ENCODE measurements around the gene CHSY3. TPM values are rescaled to one million over a fixed set of nuclear protein-coding genes. Genes with fewer than 3 reads are reported as not detected.

The CHSY3 gene
- total and polyA plus RNA-seq, 2 donors (not counting 1 experiment from before 2014, with no cell fraction given), result 0.51 to 0.99 TPM

DNA sequence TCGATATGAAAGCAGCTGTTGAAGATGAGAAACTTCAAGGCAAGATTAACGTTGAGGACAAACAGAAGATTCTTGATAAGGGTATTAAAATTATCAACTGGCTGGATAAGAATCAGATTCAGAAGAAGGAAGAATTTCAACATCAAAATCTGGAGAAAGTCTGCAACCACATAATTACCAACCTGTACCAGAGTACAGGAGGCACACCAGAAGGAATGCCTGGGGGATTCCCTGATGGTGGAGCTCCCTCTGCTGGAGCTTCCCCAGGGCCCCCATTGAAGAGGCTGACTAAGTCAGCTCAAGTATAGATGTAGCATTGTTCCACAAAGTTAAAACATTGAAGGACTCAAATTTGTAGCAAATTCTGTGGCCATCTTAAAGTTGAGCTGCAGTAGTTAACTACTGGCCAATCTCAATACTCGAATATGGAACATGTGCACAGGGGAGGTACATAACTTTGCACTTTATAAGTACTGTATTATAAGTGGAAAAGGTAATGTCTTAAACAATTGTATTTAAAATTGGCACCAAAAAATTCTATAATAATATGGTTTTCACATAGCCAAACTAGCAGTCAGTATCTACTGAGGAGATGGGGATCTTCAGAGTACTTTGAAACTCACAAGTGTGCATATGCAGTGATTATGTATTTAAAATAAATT is 237.5 kb downstream of the CHSY3 start:
- no peaks in the 10 kb centered on the region for H4K20me1 ChIP-seq (ENCODE audit: control insufficient read depth, extremely low read depth, insufficient read depth, low read length)
- no peak overlapping the region for H3K9ac ChIP-seq (ENCODE audit: insufficient read depth, low read length)
- H3K27ac ChIP-seq (ENCODE audit: insufficient read depth, low read length), result no peak overlapping the region
- no peaks in the 10 kb centered on the region for H3K36me3 ChIP-seq (ENCODE audit: control insufficient read depth, insufficient read depth, low read length)
- H3K4me3 ChIP-seq (replicated peaks in 1 of 4; ENCODE audit: control extremely low read depth in 1 of 4, insufficient read depth in 1 of 4, low read depth in 3 of 4, low read length in 4 of 4), result no peak overlapping the region
- no peaks in the 10 kb centered on the region for H3K9me3 ChIP-seq (ENCODE audit: control insufficient read depth, insufficient read depth, low read depth, low read length)
- peak; percentile 32 to 42 for DNase-seq (ENCODE audit: low read depth in 2 of 2)
- H2AFZ ChIP-seq (ENCODE audit: low read length), result no peak overlapping the region
- no peak overlapping the region for H3K4me2 ChIP-seq (ENCODE audit: extremely low read depth, insufficient read depth, low read length)
- no peaks in the 10 kb centered on the region for H3K4me1 ChIP-seq (ENCODE audit: control insufficient read depth, extremely low read depth, insufficient read depth, low read length)
- H3K79me2 ChIP-seq (ENCODE audit: control insufficient read depth, insufficient read depth, low read length), result no peaks in the 10 kb centered on the region
- no peak for TF ChIP-seq EZH2 (IDR thresholded peaks at IDR 0.05; ENCODE audit: low read length, missing control alignments)
- TF ChIP-seq, protein P1, sequence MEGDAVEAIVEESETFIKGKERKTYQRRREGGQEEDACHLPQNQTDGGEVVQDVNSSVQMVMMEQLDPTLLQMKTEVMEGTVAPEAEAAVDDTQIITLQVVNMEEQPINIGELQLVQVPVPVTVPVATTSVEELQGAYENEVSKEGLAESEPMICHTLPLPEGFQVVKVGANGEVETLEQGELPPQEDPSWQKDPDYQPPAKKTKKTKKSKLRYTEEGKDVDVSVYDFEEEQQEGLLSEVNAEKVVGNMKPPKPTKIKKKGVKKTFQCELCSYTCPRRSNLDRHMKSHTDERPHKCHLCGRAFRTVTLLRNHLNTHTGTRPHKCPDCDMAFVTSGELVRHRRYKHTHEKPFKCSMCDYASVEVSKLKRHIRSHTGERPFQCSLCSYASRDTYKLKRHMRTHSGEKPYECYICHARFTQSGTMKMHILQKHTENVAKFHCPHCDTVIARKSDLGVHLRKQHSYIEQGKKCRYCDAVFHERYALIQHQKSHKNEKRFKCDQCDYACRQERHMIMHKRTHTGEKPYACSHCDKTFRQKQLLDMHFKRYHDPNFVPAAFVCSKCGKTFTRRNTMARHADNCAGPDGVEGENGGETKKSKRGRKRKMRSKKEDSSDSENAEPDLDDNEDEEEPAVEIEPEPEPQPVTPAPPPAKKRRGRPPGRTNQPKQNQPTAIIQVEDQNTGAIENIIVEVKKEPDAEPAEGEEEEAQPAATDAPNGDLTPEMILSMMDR (conservative IDR thresholded peaks at IDR 0.05 in 1 of 2, IDR thresholded peaks at IDR 0.05 in 1 of 2; ENCODE audit: low read depth in 1 of 2, low read length in 2 of 2), result peak; percentile 30 to 76
- H3K27me3 ChIP-seq (ENCODE audit: control insufficient read depth, insufficient read depth, low read length), result no peaks in the 10 kb centered on the region

DNA sequence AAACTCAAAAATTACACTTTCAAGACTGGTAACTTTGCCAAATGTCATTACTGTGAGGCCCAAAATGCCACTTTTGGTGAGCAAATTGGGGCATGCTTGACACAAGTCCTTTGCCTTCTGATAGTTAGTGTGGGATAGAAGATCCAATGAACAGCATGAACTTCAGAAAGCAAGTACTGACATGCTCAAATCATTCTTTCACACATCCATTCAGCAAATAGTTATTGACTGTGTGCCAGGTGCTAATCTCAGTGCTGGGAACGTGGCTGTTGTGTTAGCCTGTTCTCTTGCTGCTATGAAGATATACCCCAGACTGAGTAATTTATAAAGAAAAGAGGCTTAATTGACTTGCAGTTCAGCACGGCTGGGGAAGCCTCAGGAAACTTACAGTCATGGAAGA is 247.0 kb downstream of the CHSY3 start:
- H3K4me2 ChIP-seq (ENCODE audit: extremely low read depth, insufficient read depth, low read length), result no peak overlapping the region
- no peaks in the 10 kb centered on the region for H3K27me3 ChIP-seq (ENCODE audit: control insufficient read depth, insufficient read depth, low read length)
- no peak overlapping the region for H3K4me3 ChIP-seq (replicated peaks in 1 of 4; ENCODE audit: control extremely low read depth in 1 of 4, insufficient read depth in 1 of 4, low read depth in 3 of 4, low read length in 4 of 4)
- no peaks in the 10 kb centered on the region for H3K9me3 ChIP-seq (ENCODE audit: control insufficient read depth, insufficient read depth, low read depth, low read length)
- no peak overlapping the region for H2AFZ ChIP-seq (ENCODE audit: low read length)
- H3K4me1 ChIP-seq (ENCODE audit: control insufficient read depth, extremely low read depth, insufficient read depth, low read length), result no peaks in the 10 kb centered on the region
- H3K9ac ChIP-seq (ENCODE audit: insufficient read depth, low read length), result no peak overlapping the region
- no peak for DNase-seq (ENCODE audit: low read depth in 2 of 2)
- H4K20me1 ChIP-seq (ENCODE audit: control insufficient read depth, extremely low read depth, insufficient read depth, low read length), result no peaks in the 10 kb centered on the region
- TF ChIP-seq, protein P1 (conservative IDR thresholded peaks at IDR 0.05 in 1 of 2, IDR thresholded peaks at IDR 0.05 in 1 of 2; ENCODE audit: low read depth in 1 of 2, low read length in 2 of 2), result no peak
- no peak for TF ChIP-seq EZH2 (IDR thresholded peaks at IDR 0.05; ENCODE audit: low read length, missing control alignments)
- H3K27ac ChIP-seq (ENCODE audit: insufficient read depth, low read length), result no peak overlapping the region
- H3K36me3 ChIP-seq (ENCODE audit: control insufficient read depth, insufficient read depth, low read length), result no peaks in the 10 kb centered on the region
- H3K79me2 ChIP-seq (ENCODE audit: control insufficient read depth, insufficient read depth, low read length), result no peaks in the 10 kb centered on the region

DNA sequence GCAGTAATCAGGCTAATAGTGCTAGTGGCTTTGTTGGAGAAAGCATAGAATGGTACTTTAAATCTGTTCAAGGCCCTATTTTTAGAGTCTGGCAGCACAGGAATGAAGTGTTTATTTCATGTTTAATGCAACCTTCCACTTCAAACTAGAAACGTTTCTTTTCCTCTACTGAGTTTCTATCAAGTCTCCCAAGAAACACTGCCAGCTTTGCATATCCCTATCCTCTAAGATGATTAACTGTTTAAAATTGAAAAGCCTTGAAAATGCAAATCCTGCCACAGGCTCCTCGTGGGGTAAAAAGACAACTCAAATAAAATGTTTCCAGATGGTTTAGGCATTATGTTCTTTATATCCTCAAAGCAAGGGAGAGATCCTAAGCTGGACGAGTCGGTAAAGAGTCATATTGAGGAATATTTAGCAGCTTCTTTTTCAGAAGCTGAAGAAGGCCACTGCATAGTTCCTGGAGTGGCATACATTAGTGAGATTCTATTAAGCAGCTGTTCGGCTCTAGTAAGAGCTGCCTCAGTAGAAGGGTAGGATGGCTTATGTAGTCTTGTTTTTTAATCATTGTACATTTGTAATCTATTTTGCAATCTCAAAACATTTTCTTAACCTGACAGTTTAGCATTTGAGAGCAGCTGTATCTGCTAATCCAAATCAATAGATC is 251.2 kb downstream of the CHSY3 start:
- Histone ChIP-seq H3K27ac (ENCODE audit: insufficient read depth, low read length) (no peak overlapping the region), H3K4me2 (ENCODE audit: extremely low read depth, insufficient read depth, low read length) (no peak overlapping the region), H3K27me3 (ENCODE audit: control insufficient read depth, insufficient read depth, low read length) (no peaks in the 10 kb centered on the region), H3K4me1 (ENCODE audit: control insufficient read depth, extremely low read depth, insufficient read depth, low read length) (no peaks in the 10 kb centered on the region), H3K79me2 (ENCODE audit: control insufficient read depth, insufficient read depth, low read length) (no peaks in the 10 kb centered on the region), H4K20me1 (ENCODE audit: control insufficient read depth, extremely low read depth, insufficient read depth, low read length) (no peaks in the 10 kb centered on the region), H3K36me3 (ENCODE audit: control insufficient read depth, insufficient read depth, low read length) (no peaks in the 10 kb centered on the region), H3K9me3 (ENCODE audit: control insufficient read depth, insufficient read depth, low read depth, low read length) (no peaks in the 10 kb centered on the region), H3K4me3 (replicated peaks in 1 of 4; ENCODE audit: control extremely low read depth in 1 of 4, insufficient read depth in 1 of 4, low read depth in 3 of 4, low read length in 4 of 4) (no peak overlapping the region), H3K9ac (ENCODE audit: insufficient read depth, low read length) (no peak overlapping the region), H2AFZ (ENCODE audit: low read length) (no peak overlapping the region)
- peak in 1 of 2 donors; percentile 22 for DNase-seq (ENCODE audit: low read depth in 2 of 2)
- TF ChIP-seq EZH2 (IDR thresholded peaks at IDR 0.05; ENCODE audit: low read length, missing control alignments), result no peak

Data from fibroblast of lung (primary cell).